Measurements from ENCODE around the gene P2RY4.
"Not testable (repeated sequence)": the region's sequence is repeated elsewhere in the genome, so short reads cannot be mapped to it uniquely, and the experiment has no call there.

P2RY4 gene

DNA sequence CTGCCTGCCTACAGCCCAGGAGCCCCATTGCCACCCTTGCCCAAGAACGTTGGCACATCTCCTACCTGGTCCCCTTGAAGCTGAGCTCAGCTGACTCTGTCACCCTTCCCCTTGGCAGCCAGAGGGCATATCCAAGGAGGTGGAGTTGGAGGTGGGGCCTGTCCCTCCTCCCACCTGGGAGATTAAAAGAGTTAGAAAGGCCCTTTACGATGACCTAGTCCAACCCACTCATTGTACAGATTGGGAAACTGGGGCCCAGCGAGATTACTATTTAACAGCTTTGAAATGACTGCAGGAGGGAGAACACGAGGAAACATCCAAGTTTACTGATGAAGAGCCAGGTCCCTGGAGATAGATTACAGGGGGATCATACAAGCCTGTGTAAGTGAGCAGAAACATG is at the start of gene P2RY4:
P2RY4 (minus strand) TSS at position 101 of the 400 bp plus-strand sequence. CDS start 580 bp downstream, outside the sequence.
- in situ Hi-C loops (cut with MboI; ENCODE audit: low sequenced_read_pairs): no loop called here

DNA sequence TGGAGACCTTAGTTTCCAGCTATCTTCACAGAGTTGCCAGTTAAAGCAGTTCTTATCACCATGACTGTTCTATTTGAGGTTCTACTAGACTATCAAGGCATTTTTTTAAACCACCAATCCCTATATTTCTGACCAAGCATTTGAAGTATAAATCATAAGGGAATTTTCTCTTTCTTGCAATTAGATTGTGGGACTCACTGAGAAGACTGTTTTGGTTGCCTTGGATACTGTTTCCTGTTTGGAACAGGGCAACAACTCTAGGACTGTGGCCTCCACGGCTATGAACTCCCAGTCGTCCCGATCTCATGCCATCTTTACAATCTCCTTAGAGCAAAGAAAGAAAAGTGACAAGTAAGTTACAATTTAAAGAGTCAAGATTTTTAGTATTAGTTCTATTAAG is 41.7 kb upstream of the P2RY4 start:
- in situ Hi-C loops (cut with MboI; ENCODE audit: low sequenced_read_pairs): no loop called here

DNA sequence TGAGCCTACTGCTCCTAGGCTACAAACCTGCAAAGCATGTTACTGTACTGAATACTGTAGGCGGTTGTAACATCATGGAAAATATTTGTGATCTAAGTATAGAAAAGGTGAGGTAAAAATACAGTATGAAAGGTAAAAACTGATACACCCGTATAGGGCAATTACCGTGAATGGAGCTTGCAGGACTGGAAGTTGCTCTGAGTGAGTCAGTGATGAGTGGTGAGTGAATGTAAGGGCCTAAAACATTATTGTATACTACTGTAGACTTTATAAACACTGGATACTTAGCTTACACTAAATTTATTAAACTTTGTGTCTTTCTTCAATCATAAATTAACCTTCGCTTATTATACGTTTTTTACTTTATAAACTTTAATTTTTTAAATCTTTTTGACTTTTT is 33.6 kb upstream of the P2RY4 start:
- in situ Hi-C loops (cut with MboI; ENCODE audit: low sequenced_read_pairs): no loop called here

DNA sequence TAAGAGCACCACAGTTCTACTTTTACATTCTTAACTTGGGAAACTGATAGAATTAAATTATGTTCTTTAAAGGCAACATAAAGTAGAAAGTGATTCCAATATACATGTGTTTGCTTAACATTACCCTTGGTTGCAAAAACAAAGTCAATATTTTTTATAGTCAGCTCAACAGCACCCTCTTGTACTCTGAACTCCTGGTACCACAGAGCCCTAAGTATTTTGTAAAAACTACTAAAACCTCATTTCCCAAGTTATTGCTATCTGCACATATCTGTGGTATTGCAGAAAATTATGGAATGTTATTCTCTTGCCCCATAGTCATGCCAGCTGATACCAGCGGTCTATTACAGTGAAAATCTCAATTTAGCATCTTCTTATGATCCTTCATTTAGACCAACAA is 32.8 kb upstream of the P2RY4 start:
- in situ Hi-C loops (cut with MboI; ENCODE audit: low sequenced_read_pairs): no loop called here

DNA sequence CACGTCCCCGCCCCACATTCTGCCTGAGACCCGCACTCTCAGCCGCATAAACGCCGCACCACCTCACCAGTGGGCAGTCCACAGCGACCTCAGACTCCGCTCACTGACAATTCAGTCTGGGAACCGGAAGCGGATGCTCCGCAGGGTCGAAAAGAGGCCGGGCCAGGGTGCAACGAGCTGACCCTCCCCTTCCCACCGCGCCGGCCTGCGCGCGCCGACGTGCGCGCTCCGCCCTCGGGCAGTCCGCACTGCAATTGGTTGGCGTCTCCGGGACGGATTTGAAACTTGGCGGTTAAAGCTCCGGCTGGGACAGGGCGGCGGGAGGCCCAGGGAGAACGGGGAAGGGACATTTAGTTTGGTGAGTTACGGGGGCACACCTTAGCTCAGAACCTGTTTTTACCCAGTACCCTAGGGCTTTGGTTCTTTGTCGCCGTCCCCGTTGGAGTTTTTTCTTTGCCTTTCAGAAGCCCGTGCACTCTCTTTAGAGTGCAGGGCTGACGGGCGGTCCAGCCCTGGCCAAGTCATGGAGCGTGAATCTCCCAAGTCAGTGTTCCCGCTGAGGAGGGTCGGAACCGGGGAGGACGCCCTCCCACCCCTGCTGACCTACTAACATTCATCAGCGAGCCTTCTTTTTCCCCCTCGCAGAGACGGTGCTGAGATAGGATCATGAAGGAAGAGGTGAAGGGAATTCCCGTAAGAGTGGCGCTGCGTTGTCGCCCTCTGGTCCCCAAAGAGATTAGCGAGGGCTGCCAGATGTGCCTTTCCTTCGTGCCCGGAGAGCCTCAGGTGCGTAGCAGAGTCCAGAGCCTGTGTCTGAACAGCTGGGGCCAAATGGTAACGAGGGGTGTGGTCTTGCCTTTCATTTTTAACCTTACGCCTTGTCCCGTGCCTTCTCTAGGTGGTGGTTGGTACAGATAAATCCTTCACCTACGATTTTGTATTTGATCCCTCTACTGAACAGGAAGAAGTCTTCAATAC is 30.1 kb upstream of the P2RY4 start, which contains the start of the genes KIF4A and PDZD11:
KIF4A (plus strand) TSS at position 312 of the 978 bp plus-strand sequence; CDS start at position 667, 355 bp downstream.
PDZD11 (minus strand) TSS at position 135 of the 978 bp plus-strand sequence. CDS start 586 bp downstream, outside the sequence.
- in situ Hi-C loops (cut with MboI; ENCODE audit: low sequenced_read_pairs): no loop called here

DNA sequence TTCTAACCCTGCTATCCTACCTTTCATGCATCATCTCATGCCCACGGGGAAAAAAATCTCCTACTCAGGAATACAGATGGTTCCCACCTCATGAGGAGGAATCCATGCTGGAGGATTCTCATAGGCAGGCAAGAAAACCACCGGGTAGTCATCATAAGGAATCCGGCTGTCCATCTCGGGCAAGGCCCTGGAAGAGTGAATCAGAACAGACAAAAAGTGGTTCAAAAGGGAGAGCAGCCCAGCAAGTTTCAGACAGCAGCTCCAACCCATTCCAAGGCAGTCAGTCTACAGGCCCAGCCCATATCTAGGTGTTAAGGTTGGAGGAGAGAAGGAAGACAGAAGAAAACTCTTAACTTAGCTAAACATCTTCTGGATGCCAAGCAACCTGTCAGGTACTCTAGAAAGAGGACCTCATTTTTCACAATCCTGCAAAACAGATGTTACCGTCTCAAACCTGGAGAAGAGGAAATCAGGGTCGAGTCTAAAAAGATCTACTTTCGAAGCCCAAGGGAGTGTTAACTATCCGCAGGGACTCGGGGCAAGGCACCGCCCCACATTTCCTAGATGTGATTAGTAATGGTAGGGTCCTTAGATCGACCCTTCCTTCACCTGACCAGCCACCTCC is 29.3 kb upstream of the P2RY4 start:
- in situ Hi-C loops (cut with MboI; ENCODE audit: low sequenced_read_pairs): no loop called here

DNA sequence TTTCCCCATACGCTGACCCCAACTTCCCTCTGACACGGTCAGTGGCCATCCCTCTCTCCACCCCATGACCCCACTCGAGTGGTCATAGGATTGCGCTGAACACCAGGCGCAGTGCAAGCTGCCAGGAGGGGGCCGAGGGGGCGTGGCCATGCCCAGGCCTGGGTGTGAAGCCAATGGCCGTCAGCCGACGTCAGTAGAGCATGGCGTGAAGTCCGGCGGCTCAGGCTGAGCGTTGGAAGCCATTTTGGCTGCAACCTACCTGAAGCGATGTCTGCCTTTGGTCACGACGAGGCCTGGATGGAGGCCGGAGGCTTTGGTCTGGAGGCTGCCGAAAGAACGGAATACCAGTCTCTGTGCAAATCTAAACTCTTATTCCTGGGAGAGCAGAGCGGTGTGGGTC is 21.9 kb upstream of the P2RY4 start, which contains the start of gene RAB41:
RAB41 (plus strand) TSS at position 222 of the 400 bp plus-strand sequence; CDS start at position 268, 46 bp downstream.
- in situ Hi-C loops (cut with MboI; ENCODE audit: low sequenced_read_pairs): no loop called here

DNA sequence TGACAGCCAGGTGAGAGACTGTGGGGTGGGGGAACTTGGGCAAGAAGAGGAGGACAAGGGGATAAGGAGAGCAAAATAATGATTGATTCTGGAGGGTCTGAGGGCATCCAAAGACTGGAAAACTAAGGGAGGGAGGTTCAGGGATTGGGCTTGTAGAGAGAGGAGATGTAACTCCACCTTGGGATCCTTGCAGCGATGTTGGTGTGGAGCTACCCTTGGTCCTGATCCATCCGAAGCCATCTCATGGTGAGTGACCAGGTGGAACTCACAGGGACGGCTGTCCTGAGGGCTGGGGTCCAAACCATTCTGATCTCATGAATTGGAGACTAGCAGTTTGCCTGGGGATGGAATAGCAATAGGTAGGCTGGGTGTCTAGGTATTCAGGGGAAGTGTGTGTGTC is 20.6 kb upstream of the P2RY4 start:
- in situ Hi-C loops (cut with MboI; ENCODE audit: low sequenced_read_pairs): no loop called here

DNA sequence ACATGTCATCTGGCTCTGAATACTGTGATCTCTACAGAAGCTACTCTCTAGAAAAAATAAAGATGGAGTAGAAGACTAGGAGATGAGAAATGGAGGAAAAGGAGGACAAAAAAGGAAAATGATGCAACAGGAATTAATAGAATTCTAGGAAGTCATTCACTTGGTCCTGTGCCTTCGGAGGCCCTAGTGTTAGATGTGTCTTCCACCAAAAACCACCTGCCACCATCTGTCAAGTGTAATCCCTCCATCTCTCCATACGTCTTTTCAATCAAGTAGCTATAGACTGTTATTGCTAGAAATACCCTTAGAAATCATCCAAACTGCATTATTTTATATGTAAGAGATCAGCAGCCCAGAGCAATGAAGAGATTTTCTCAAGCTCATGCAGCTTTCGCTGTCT is 19.1 kb upstream of the P2RY4 start:
- in situ Hi-C loops (cut with MboI; ENCODE audit: low sequenced_read_pairs): no loop called here

DNA sequence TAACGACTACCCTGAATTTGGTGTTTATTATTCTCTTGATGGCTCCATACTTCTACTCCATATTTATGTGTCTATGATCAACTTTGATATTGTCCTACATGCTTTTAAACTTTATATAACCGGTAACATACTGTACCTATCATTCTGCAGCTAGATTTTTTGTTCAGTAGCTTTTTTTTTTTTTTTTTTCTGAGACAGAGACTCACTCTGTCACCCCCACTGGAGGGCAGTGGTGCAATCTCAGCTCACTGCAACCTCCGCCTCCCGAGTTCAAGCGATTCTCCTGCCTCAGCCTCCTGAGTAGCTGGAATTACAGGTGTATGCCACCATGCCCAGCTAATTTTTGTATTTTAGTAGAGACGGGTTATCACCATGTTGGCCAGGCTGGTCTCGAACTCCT is 14.0 kb upstream of the P2RY4 start:
- in situ Hi-C loops (cut with MboI; ENCODE audit: low sequenced_read_pairs): not testable (repeated sequence)

DNA sequence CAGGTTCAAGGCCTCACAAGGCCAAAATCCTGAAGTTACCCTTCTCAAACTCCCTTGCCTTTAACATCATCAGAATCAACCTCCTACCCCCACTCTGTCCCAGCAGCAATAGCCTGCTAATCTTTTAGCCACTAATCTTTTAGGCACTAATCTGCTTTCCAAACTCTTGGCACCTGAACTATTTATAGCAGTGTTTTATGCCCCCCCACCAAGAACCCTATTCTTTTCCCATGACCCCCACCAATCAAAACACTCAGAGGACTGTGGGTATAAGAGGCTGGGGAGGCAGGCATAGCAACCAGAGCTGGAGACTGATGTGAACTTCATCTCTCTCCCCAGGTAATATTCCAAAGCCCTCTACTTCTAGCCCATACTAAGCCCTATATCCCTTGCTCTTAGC is 8.0 kb upstream of the P2RY4 start, which contains the start of gene ARR3:
ARR3 (plus strand) TSS at position 301 of the 400 bp plus-strand sequence. CDS start 1,052 bp downstream, outside the sequence.
- in situ Hi-C loops (cut with MboI; ENCODE audit: low sequenced_read_pairs): no loop called here

DNA sequence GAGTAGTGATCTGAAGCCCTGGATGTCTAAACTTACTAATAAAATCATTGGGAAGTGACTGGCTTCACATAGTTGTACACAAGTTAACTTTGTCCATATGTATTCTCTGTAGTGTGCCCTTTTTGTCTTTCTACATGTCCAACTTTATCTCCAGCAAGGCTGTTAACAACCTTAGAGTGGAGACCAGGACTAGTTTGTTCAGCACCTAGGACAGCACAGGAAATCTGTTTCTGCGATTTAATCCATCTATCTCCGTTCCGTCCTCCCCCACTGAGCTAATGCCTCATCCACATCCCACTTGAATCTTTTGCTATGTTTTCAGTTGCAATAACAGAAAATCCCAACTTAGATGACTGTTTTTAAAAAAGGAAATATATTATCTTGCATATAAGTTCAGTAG is 4.8 kb upstream of the P2RY4 start:
- in situ Hi-C loops (cut with MboI; ENCODE audit: low sequenced_read_pairs): no loop called here

DNA sequence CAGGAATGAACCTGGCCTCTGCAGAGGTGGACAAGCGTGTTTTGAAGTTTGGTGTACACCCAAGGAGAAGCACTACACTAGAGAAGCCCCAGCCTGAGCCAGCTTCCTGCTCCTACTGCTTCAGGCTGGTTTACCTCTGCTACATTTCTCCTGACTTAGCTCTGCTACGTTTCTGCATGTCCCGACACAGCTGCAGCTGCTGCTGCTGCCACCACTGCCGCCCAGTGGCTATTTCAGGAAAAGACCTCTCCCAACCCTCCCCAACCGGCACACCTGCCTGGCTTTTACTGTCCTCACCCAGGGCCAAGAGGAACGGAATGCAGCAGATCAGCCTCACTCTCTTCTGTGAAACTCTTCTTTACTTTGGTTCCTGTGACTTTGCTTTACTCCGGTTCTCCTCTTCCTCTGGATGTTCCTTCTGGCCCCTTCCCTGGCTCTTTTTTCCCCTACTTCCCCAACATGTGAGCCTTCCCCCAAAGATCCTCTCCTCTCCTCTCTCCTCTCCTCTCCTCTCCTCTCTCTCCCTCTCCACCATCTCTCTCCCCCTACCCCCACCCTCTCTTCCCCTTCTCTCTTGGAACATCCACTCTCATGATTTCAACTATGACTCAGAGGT is 3.1 kb upstream of the P2RY4 start:
- in situ Hi-C loops (cut with MboI; ENCODE audit: low sequenced_read_pairs): no loop called here

DNA sequence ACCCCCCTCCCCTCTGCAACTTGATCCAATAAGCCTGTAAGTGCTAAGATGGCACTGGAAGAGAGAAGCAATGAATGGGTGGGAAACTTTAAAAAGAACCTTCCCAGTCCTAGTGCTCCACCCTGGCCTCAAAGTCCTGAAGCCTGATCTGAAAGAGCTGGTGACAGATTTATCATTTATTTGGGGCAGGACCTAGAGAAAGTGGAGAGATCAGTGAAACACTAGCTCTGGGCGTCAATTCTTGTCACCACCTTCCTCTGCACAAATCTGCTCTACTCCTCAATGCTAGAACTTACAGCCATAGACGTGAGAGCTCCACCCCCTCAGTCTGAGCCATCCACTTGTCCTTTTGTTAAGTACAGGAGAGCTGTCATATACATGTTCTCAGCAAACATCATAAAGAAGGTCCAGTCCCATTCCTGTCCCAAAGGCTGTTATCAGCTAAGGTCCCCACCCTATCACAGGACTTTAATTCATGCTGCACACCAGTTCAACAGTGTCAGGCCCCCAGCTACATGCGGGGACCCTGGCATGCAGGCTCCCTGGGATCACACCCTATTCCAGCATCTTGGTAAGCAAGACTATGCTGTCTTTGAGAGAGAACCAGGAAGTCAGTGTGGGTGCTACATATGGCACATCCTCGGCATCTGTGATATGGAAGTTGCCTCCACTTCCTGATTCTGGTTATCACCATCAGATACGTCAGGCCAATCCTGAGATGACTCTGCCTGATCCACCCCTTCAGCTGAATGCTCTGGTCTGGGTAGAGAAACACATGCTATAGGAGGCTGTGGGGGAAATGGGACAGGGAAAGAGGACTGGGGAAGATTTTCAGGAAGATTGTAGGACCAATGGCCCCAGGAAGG is 2.3 kb downstream of the P2RY4 start:
- in situ Hi-C loops (cut with MboI; ENCODE audit: low sequenced_read_pairs): no loop called here

DNA sequence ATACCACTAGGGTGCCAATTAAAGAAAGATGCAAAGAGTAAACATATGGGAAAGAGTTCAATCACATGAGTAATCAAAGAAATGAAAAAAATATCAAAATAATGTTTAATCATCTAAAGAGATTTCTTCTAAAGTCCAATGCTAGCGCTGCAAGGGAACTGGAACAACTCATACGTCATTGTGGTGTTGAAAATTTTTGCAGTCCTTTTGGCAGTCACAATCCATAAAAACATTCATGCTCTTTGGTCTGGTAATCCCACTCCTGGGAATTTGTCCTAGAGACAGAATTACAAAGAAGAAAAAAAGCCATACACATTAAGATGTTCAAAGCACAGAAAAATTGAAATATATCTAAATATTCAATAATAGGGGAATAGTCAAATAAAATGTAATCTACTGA is 4.6 kb downstream of the P2RY4 start:
- in situ Hi-C loops (cut with MboI; ENCODE audit: low sequenced_read_pairs): no loop called here

DNA sequence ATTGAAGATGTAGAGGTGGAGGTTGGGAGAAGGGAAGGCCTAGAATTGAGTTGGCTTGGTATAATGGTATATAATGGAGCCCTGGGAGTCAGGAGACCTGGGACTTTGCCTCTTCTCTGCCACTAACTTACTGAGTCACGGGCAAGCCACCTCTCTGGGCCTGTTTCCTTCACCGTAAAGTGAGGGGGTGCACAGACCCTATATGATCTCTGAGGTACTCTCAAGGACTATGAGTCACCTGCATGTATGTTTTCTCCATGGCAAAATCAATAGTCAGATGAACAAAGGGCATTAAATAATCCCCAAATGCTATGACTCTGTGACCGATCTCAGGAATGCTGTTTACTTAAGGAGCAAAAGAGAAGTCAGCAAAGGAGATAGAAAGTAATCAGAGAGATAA is 5.1 kb downstream of the P2RY4 start:
- in situ Hi-C loops (cut with MboI; ENCODE audit: low sequenced_read_pairs): no loop called here

DNA sequence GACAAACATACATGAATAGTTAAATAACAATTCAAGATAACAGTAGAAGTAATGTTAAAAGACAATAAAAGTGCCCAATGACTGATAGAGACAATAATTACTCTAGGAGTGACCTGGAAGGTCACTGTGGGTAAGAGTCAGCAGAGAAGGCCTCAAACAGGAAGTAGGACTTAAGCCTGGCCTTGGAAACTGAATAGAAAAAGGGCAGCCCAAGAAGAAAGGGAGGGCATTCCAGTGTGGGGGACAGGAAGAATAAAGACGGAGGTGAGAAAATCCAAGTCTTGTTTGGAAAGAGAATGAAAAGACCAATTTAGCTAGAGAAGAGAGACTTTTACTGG is 6.0 kb downstream of the P2RY4 start:
- in situ Hi-C loops (cut with MboI; ENCODE audit: low sequenced_read_pairs): no loop called here

DNA sequence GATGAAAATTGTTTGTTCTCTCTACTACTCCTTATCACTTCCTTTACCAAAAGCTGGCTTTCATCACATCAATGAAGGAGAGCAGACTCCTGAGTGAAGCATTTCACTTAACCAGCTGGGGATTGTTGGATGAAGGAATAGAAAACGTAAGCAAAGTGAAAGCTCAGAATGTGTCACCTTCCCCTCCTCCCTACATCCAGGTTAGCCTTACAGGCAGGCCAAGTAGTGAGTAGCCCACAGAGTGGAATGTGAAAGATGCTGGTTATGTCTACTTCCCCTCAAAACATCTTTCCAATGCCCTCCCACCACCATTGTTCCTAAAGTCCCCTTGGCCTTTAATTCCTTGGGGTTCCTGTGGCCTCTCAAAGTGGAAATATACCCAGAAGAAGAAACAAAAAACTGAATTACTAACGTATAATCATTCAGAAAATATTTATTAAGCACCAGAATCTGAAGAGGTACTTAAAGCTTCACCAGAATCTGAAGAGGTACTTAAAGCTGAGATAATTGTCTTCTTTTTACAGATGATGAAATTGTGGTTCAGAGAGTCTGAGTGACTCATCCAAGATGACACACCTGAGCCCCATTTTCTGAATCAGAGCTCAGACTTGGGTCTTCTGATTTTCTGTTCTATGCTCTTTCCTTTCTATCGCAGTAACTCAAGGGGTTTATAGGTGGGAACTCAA is 6.5 kb downstream of the P2RY4 start:
- in situ Hi-C loops (cut with MboI; ENCODE audit: low sequenced_read_pairs): no loop called here

DNA sequence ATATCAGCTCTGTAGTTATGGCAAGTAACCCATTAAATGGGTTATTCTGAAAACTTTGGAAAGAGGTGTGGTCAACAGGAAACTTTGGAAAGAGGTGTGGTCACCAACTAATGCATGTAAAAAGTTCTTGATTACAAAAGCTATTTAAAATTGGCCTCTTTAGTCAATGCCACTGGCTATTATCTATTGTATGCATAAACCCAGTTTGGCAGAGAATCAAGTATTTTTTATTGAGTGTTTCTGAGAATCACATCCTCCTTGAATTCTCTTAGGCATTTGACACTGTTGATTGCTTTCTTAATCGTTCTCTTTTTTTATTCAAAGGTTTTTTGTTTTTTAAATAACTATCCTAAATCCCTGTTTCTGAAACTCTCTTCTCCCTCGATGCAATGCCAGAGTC is 7.5 kb downstream of the P2RY4 start:
- in situ Hi-C loops (cut with MboI; ENCODE audit: low sequenced_read_pairs): no loop called here

DNA sequence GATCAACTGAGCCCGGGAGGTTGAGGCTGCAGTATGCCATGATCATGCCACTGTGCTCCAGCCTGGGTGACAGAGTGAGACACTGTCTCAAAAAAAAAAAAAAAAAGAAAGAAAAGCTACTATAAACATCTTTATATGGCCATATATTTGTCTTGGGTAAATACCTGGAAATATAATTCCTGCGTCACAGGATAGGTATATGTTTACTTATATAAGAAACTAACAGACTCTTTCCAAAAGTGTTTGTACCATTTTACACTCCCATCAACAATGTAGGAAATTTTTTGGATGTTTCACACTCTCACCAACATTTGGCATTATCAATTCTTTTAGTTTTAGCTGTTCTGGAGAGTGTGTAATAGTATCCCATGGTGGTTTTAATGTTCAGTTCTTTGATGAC is 12.8 kb downstream of the P2RY4 start:
- in situ Hi-C loops (cut with MboI; ENCODE audit: low sequenced_read_pairs): no loop called here

Data from HL-60/S4 treated with retinoic acid at 250 ng/mL for 4 days and 3 days (cell line).